K562 (cell line): ENCODE results near the gene RACGAP1. TPM values are rescaled to one million over a fixed set of nuclear protein-coding genes. Genes with fewer than 3 reads are reported as not detected.

Experiments
- ZNF318 ChIP-seq, 2 experiments: fragments of 450-650 bp; IDR thresholded peaks; 2 replicates each; pipeline ENCODE4 v1.6.1; 2016; ENCODE audit warnings: mild to moderate bottlenecking in 2 of 2, borderline replicate concordance in 1 of 2, low read depth in 1 of 2, moderate library complexity in 1 of 2
- polyA plus RNA-seq, 8 experiments: library from polyadenylated mRNA; depleted of rRNA in 4 of 8; stranded (reverse) in 5 of 8; unstranded in 3 of 8; fragments of >200 nt; fragmentation: Nextera tagmentation in 2 of 8; fragmentation: Illumina TruSeq in 1 of 8; extraction: Ambion mirVana in 2 of 8; extraction: Trizol in 1 of 8; gene quantifications; 2 replicates each; pipeline versions ENCODE4 v1.2.1 to v1.2.3, GENCODE V29; 2011 to 2014; ENCODE audit warnings: inconsistent platforms in 1 of 8, missing spikeins in 1 of 8
- total RNA-seq, 7 experiments: library from RNA; depleted of rRNA in 6 of 7; stranded (reverse); fragments of >200 nt in 6 of 7; fragmentation: Illumina TruSeq in 2 of 7; extraction: Trizol in 2 of 7; gene quantifications; 2 replicates each; pipeline versions ENCODE4 v1.2.1 to v1.2.3, GENCODE V29; 2011 to 2021; ENCODE audit warnings: low replicate concordance in 1 of 7

RACGAP1 gene
- total and polyA plus RNA-seq, 9 of the 15 experiments (the other 6 are each of a cell fraction or from before 2014, with no cell fraction given) = 56.4 to 92.9 (median 71.8) TPM

GRCh38 chr12:49952391-49953055, 72.8 kb downstream of the RACGAP1 start (continued):
- TF ChIP-seq ZNF318 (IDR thresholded peaks at IDR 0.05; ENCODE audit: borderline replicate concordance in 1 of 2, low read depth in 1 of 2) = no peak
- TF ChIP-seq, all 486 proteins: peak for 0
